ENCODE data around the gene TMEM255B. TPM values are rescaled to one million over a fixed set of nuclear protein-coding genes. Genes with fewer than 3 reads are reported as not detected.

Gene TMEM255B
- total RNA-seq, 2 donors from 2014 or later, result 0.86 to 1.4 TPM

DNA sequence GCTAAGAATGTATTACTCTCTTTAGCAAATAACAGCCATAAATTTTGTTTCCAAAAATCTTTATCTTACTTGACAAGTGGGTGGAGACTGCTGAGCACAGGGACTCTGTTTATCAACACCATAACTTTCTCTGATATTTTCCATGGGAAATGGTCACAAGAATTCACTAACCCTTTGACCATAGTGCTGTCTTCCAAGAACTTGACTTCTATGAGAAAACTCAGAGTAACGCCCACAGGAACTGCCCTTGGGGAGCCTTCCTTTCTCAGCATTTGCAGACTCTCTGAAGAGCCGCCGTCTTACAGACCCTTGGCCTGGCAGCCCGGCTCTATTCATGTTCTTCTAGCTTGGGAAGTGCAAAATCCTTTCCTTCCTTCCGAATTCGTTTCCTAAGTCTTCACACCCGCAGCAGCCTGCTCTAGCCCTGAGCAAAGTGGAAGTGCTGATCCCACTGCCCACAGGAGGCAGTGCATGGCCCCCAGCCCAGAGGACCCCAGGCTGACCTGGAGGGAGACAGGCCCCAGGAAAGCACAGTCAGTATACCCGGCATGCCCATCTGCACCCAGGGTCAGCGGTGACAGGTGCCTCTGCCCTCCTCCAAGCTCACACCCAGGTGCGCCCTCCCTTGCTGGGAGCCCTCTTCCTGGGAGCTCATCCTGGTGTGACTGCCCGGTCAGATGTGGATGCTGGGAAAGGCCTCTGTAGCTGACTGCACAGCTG is 94.7 kb downstream of the TMEM255B start:
- no peak overlapping the region for H3K27ac Mint-ChIP-seq
- ATAC-seq, result no peak

DNA sequence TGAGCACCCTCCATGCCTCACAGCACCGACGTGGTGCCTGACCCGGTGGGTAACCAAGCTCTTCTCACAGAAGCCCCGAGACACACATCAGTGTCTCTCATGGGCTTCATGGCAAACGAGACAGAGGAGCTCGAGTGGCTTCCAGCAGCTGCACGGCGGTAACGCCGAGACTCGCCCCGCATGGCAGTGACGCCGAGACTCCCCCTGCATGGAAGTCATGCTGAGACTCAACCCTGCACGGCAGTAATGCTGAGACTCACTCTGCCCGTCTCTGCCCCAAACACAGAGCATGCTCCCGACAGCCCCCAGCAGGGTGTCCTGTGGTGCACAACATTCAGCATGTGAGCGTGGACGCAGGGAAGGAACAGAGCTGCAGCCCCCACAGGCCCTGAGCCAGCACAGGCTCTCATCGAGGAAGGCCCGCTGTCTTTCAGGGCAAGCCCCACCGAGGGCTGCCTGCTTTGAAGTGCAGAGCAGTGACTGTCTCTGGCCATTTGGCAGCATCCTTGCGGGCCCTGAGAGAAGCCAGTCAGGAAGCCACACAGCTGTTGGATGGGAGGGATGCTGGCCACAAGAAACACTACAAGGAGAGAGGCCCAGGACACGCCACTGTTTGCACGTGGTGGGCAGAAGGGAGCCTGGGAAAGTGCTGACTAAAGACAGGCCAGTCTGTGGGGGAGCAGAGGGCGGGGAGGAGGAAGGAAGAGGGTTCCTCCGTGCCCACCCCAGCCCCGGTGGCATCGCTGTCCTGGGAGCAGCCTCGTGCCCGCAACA is 95.4 kb downstream of the TMEM255B start:
- H3K27ac Mint-ChIP-seq, result no peak overlapping the region

More for the DNA sequence above, 94.7 kb downstream of the TMEM255B start:
- H3K9me3 ChIP-seq (ENCODE audit: control insufficient read depth, low read length, poor library complexity, severe bottlenecking), result no peaks in the 10 kb centered on the region
- Mint-ChIP-seq H3K27me3 (peaks cover 20% of the 10 kb centered on the region), H3K4me1 (peaks cover 4% of the 10 kb centered on the region), H3K4me3 (no peak overlapping the region), H3K36me3 (ENCODE audit: low read depth) (no peaks in the 10 kb centered on the region)
- DNase-seq, result peak in 1 of 3 donors; percentile 5

DNA sequence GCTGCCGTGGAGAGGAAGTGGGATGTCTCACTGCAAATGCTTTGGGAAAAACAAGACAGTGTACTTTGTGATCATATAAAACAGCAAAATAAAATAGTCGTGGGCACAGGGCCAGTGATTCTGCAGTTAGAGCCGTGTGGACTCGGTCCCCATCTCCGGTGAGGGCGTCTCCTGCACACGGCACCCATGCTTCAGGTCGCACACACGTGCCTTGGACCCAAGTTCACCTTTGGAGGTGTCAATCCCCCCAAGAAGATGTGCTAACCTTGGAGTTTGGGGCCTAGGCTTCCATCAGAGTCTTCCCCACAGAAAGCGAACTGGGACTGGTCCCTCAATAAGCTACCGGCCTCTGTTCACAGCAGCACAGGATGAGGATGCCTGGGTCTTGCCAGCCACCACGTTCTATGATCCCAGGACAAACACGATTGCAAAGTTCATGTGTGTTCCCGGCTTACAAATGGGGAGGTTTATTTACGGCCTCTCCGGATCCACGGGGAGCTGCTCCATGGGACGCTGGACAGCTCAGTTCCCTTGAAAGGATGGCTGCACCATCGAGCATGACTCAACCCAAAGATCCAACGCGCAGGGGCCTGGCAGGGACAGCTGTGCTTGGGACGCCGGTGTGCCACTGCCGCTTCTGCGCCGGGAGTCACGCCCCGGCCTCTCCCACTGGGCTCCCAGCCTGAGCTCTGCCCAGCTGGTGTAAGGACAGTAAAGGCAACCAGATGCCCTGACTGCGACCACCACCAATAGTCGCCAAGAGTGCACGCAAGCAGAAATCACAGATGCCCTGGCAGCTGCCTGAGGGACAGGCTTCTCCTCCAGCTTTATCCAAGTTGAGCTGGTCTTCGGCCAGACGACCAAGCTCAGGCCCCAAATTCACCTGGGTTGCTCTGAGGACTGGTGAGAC is 96.2 kb downstream of the TMEM255B start:
- Mint-ChIP-seq H3K4me1 (peaks cover 10% of the 10 kb centered on the region), H3K4me3 (peak overlapping the region; percentile 73), H3K36me3 (ENCODE audit: low read depth) (no peaks in the 10 kb centered on the region), H3K27ac (no peak overlapping the region), H3K27me3 (peaks cover 20% of the 10 kb centered on the region)
- no peak for ATAC-seq
- DNase-seq, result no peak
- H3K9me3 ChIP-seq (ENCODE audit: control insufficient read depth, low read length, poor library complexity, severe bottlenecking), result no peaks in the 10 kb centered on the region

More for the DNA sequence above, 95.4 kb downstream of the TMEM255B start:
- H3K27me3 Mint-ChIP-seq, result peaks cover 20% of the 10 kb centered on the region
- no peaks in the 10 kb centered on the region for H3K9me3 ChIP-seq (ENCODE audit: control insufficient read depth, low read length, poor library complexity, severe bottlenecking)
- H3K4me1 Mint-ChIP-seq, result peaks cover 9% of the 10 kb centered on the region
- H3K4me3 Mint-ChIP-seq, result peak overlapping the region; percentile 73
- H3K36me3 Mint-ChIP-seq (ENCODE audit: low read depth), result no peaks in the 10 kb centered on the region
- DNase-seq (no peak), ATAC-seq (no peak)

DNA sequence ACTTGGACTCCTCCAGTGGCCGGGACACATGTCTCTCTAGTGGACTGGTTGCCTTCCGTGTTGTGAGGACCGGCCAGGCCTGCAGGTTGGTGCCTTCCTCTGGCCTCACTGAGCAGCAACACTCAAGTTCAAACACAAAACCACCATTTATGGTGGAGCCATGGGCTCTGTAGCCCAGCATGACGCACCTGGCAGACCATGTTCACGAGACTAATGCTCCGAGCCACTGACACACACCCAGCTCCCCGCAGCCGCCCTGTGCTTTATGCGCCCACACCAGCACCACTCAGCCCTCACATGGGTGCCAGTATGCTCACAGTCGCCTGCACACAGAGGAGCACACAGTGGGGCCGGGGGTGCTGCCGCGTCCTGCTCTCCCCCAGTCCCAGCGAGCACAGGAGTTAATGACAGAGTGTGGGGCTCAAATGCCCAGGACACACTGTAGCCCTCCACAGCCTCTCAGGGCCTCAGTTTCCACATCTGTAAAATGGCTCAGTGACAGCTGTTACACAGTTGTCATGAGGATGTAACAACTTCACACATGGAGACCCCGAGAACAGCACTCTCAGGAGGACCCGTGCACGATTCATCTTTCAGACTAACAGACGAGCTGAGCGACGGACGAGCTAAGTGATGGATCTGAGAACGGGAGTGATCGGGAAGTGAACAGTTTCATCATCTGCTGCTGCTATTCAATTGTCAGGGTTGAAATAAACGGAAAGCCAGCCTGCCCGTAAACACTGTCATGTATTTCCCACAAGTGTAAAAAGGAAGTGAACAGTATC is 97.1 kb downstream of the TMEM255B start:
- Mint-ChIP-seq H3K27me3 (peaks cover 20% of the 10 kb centered on the region), H3K27ac (no peak overlapping the region), H3K36me3 (ENCODE audit: low read depth) (no peaks in the 10 kb centered on the region), H3K4me3 (no peak overlapping the region), H3K4me1 (peaks cover 10% of the 10 kb centered on the region)
- DNase-seq, result no peak
- no peaks in the 10 kb centered on the region for H3K9me3 ChIP-seq (ENCODE audit: control insufficient read depth, low read length, poor library complexity, severe bottlenecking)
- ATAC-seq, result no peak

DNA sequence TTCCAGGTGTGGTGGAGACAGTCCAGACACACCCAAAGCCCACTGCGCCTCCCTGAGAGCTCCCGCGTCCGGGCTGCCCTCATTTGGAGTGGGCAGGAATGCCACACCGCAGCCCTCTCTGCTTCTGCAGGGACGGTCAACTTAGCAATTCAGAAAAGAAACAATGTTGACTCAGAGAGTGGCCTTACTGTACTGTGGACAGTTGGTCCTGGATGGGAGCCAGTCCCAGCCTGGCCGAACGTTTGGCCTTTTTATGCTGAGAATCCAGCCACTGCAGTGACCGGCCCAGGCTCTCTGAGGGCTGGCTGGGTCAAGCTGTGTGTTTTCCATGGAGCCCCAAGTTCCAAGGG is 97.7 kb downstream of the TMEM255B start:
- ATAC-seq, result no peak
- H3K4me1 Mint-ChIP-seq, result peaks cover 10% of the 10 kb centered on the region
- DNase-seq, result no peak
- H3K27me3 Mint-ChIP-seq, result peaks cover 24% of the 10 kb centered on the region
- no peak overlapping the region for H3K27ac Mint-ChIP-seq
- H3K9me3 ChIP-seq (ENCODE audit: control insufficient read depth, low read length, poor library complexity, severe bottlenecking), result no peaks in the 10 kb centered on the region
- H3K4me3 Mint-ChIP-seq, result no peak overlapping the region
- H3K36me3 Mint-ChIP-seq (ENCODE audit: low read depth), result no peaks in the 10 kb centered on the region

DNA sequence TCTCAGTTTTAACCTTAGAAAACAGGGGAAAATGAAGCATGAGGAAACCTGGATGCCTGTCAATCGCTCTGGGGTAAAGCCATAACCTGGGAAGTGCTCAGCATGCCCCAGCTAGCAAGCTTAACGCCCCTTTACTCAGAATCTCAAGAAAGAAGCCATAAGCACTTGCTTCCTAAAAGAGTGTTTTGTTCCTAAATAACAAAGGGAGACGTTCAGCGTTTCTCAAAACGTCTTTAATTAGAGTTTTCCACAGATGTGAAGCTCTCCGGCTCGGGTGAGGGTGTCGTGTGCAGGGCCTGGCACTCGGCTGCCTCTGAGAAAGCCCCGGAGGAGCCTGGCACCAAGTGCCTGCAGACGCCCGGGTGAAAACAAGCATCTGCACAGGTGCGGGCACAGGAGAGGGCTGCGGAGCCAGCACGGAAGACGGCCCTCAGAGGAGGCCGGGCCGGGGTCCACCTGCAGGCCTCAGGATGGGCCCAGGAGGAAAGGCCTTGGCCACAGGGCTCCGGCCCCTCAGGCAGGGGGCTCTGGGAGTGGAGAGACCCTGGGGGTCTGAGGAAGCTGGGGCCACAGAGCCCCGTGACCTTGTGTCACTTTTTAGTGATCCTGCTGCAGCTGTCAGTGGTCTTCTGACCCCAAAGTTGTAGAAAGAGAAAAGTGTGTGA is 98.6 kb downstream of the TMEM255B start:
- ATAC-seq (no peak), DNase-seq (no peak)
- H3K36me3 Mint-ChIP-seq (ENCODE audit: low read depth), result no peaks in the 10 kb centered on the region
- H3K4me1 Mint-ChIP-seq, result peaks cover 14% of the 10 kb centered on the region
- no peak overlapping the region for H3K4me3 Mint-ChIP-seq
- no peaks in the 10 kb centered on the region for H3K9me3 ChIP-seq (ENCODE audit: control insufficient read depth, low read length, poor library complexity, severe bottlenecking)
- no peak overlapping the region for H3K27ac Mint-ChIP-seq
- peaks cover 32% of the 10 kb centered on the region for H3K27me3 Mint-ChIP-seq

DNA sequence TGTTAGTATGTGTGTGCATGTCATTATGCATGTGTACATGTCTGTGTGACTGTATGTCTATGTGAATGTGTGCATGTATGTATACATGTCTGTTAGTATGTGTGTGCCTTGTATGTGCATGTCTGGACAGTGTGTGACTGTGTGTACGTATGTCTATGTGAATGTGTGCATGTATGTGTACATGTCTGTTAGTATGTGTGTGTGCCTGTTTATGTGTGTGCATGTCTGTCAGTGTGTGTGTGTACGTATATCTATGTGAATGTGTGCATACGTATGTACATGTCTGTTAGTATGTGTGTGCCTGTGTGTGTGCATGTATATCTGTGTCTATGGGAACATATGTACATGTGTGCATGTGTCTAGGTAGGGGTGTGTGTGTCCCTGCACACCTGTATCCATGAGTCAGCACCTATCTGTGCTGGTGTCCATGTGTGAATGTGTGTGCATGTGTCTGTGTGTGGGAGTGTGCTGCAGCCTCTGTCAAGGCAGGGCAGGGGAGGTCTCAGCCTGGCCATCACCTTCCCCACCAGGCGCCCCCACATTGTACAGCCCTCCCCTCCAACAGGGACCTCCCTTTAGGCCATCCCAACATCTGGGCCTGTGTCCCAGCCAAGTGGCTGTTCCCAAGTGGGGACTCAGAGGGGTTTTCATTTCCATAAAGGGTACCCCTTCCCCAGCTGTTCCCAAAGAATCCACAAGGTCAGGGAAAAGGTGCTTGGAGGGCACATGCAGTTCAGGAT is 100.5 kb downstream of the TMEM255B start:
- Mint-ChIP-seq H3K36me3 (ENCODE audit: low read depth) (no peaks in the 10 kb centered on the region), H3K27me3 (peaks cover 26% of the 10 kb centered on the region), H3K4me1 (peaks cover 18% of the 10 kb centered on the region), H3K27ac (no peak overlapping the region), H3K4me3 (no peak overlapping the region)
- no peak for DNase-seq
- no peak for ATAC-seq
- H3K9me3 ChIP-seq (ENCODE audit: control insufficient read depth, low read length, poor library complexity, severe bottlenecking), result no peaks in the 10 kb centered on the region

DNA sequence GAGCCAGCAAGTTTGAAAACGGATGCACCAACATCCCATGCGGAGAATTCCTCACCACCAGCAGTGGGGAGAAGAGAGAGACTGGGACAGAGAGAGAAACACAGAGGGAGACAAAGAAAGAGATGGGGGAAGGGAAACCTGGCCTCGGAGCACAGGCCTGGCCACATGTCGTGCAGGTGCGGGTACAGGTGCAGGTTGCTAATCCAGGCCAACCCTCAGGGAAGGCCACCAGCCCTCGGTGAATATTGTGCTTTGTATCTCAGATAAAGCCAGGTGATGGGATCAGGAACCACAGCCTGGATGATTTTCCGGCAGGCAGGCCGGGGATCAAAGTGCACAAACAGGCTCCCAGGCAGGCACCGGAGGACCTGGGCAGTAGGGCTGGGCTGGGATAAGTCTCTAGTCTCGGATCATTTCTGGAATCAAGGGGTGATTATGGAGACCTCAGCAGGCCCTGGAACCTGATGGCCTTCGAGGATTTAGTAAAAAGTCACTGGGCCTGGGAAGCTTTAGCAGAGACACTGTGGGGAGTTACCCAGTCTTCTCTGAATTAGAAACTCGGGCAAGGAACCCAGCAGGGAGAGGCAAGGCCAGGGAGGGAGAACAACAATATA is 101.1 kb downstream of the TMEM255B start:
- peaks cover 33% of the 10 kb centered on the region for H3K27me3 Mint-ChIP-seq
- DNase-seq, result no peak
- H3K4me3 Mint-ChIP-seq, result no peak overlapping the region
- no peak overlapping the region for H3K27ac Mint-ChIP-seq
- no peak for ATAC-seq
- H3K36me3 Mint-ChIP-seq (ENCODE audit: low read depth), result no peaks in the 10 kb centered on the region
- no peaks in the 10 kb centered on the region for H3K9me3 ChIP-seq (ENCODE audit: control insufficient read depth, low read length, poor library complexity, severe bottlenecking)
- H3K4me1 Mint-ChIP-seq, result peaks cover 14% of the 10 kb centered on the region

DNA sequence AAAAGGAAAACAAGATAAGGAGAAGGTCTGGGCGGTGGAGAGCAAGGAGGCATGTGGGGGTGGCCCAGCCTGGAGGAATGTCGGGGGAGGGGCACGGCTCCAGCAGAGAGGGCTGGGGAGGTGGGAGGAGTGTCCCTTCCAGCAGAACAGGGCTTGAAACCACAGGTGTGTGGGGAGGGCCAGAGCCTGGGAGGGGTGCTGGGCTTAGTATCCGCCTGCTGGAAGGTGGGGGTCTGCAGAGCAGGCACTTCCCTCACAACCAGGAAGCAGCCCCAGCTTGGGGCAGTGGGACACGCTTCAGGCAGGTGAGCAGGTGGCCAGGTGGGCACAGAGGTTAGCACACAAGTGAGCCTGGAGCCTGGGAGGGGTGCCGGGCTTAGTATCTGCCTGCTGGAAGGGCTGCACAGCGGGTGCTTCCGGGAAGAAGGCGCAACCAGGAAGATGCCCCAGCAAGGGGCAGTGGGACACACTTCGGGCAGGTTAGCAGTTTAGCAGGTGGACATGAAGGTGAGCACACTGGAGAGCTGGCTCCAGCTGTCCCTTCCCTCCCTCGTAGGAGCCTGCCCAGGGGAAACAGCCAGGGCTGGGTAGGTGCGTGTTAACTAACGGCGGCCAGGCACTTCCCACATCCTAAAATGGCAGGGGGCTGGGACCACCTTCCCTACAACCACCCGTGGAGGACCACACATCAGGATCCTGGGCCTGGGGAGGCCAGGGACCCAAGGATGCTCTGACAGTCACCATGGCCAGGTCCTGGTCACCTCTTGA is 101.8 kb downstream of the TMEM255B start:
- DNase-seq, result no peak

DNA sequence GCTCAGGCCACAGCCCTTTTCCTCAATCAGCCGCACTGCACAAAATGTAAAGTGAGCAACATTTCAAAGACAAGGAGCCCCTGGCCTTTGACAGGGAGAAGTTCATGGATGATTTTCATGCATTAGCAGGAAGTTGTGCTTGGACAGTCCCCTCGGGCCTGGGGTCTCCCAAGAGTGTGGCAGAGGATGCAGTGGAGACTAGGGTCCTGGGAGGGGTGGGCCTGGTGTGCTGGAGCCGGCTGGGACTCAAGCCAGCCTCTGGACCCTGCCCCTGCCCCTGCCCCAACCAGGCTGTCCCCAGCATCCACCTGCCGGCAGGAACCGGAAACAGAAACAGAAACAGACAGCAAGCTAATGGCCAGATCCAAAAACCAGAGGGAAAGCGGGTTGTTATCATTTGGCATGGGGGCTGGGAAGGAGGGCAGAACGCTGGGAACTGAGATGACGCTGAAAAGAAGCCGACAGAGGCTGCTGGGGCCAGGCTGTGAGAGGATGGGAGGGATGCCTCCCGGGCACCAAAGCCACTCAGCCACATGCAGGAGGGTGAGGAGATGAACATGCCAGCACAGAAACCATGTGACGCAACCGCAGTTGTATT is 102.5 kb downstream of the TMEM255B start:
- DNase-seq (no peak), ATAC-seq (no peak)
- no peaks in the 10 kb centered on the region for H3K9me3 ChIP-seq (ENCODE audit: control insufficient read depth, low read length, poor library complexity, severe bottlenecking)
- Mint-ChIP-seq H3K36me3 (ENCODE audit: low read depth) (no peaks in the 10 kb centered on the region), H3K27ac (no peak overlapping the region), H3K4me3 (no peak overlapping the region), H3K27me3 (peaks cover 39% of the 10 kb centered on the region), H3K4me1 (peaks cover 14% of the 10 kb centered on the region)

More for the DNA sequence above, 101.8 kb downstream of the TMEM255B start:
- Mint-ChIP-seq H3K4me3 (peak overlapping the region; percentile 61), H3K36me3 (ENCODE audit: low read depth) (no peaks in the 10 kb centered on the region), H3K27me3 (peaks cover 40% of the 10 kb centered on the region), H3K27ac (no peak overlapping the region), H3K4me1 (peaks cover 14% of the 10 kb centered on the region)
- ATAC-seq, result no peak
- H3K9me3 ChIP-seq (ENCODE audit: control insufficient read depth, low read length, poor library complexity, severe bottlenecking), result no peaks in the 10 kb centered on the region
